ENCODE results near the gene LTBP4.
A peak's percentile ranks its signal among the peaks of the same experiment; 100 is the strongest.

Gene LTBP4

GRCh38 chr19:40594657-40595091 lies 6.5 kb upstream of the LTBP4 start:
- TF ChIP-seq, protein P1, sequence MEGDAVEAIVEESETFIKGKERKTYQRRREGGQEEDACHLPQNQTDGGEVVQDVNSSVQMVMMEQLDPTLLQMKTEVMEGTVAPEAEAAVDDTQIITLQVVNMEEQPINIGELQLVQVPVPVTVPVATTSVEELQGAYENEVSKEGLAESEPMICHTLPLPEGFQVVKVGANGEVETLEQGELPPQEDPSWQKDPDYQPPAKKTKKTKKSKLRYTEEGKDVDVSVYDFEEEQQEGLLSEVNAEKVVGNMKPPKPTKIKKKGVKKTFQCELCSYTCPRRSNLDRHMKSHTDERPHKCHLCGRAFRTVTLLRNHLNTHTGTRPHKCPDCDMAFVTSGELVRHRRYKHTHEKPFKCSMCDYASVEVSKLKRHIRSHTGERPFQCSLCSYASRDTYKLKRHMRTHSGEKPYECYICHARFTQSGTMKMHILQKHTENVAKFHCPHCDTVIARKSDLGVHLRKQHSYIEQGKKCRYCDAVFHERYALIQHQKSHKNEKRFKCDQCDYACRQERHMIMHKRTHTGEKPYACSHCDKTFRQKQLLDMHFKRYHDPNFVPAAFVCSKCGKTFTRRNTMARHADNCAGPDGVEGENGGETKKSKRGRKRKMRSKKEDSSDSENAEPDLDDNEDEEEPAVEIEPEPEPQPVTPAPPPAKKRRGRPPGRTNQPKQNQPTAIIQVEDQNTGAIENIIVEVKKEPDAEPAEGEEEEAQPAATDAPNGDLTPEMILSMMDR (IDR thresholded peaks at IDR 0.05; ENCODE audit: low read depth, low read length, missing control alignments): no peak
- no peak for DNase-seq (ENCODE audit: low read depth)
- in situ Hi-C loops (cut with HindIII; ENCODE audit: low sequenced_read_pairs): loop anchor here (5.0 kb wide), 1 partner anchor 43 kb away; no protein-coding TSS in a partner anchor

GRCh38 chr19:40596608-40597328 lies 4.4 kb upstream of the LTBP4 start:
- TF ChIP-seq, protein P1 (IDR thresholded peaks at IDR 0.05; ENCODE audit: low read depth, low read length, missing control alignments): no peak
- peak overlapping the region; percentile 43 for H3K4me3 ChIP-seq (ENCODE audit: low read depth, low read length)
- in situ Hi-C loops (cut with HindIII; ENCODE audit: low sequenced_read_pairs): loop anchor here (5.0 kb wide), 1 partner anchor 41 kb away; no protein-coding TSS in a partner anchor
- no peak for DNase-seq (ENCODE audit: low read depth)

More at GRCh38 chr19:40594657-40595091, 6.5 kb upstream of the LTBP4 start:
- no peak overlapping the region for H3K4me3 ChIP-seq (ENCODE audit: low read depth, low read length)

DNA sequence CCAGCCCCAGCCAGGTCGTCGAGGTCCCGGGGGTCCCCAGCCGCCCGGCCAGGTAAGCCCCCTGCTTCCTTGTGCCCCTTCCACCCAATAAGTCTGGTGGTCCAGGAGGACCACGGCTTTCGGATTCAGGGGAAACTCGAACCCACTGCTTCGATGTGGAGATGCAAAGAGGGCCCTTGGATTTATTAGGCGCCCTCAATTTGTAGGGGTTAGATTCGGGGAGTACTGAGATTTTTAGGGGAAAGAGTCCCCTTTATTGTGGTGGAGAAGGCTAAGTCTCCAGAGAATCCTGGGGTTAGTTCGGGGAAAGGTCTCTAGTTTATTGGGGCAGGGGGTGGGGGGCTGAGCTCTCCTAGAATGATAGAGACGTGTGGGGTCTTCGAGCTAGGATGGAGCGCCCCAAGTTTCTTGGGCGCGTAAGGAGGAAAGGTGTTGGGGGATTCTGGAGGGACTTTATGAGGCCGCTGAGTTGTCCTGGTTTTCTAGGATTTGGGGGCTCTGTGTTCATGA lies 3.8 kb upstream of the LTBP4 start:
- peak overlapping the region; percentile 43 for H3K4me3 ChIP-seq (ENCODE audit: low read depth, low read length)
- DNase-seq (ENCODE audit: low read depth): no peak
- in situ Hi-C loops (cut with HindIII; ENCODE audit: low sequenced_read_pairs): loop anchor here (5.0 kb wide), 1 partner anchor 40 kb away; no protein-coding TSS in a partner anchor
- TF ChIP-seq, protein P1 (IDR thresholded peaks at IDR 0.05; ENCODE audit: low read depth, low read length, missing control alignments): no peak

DNA sequence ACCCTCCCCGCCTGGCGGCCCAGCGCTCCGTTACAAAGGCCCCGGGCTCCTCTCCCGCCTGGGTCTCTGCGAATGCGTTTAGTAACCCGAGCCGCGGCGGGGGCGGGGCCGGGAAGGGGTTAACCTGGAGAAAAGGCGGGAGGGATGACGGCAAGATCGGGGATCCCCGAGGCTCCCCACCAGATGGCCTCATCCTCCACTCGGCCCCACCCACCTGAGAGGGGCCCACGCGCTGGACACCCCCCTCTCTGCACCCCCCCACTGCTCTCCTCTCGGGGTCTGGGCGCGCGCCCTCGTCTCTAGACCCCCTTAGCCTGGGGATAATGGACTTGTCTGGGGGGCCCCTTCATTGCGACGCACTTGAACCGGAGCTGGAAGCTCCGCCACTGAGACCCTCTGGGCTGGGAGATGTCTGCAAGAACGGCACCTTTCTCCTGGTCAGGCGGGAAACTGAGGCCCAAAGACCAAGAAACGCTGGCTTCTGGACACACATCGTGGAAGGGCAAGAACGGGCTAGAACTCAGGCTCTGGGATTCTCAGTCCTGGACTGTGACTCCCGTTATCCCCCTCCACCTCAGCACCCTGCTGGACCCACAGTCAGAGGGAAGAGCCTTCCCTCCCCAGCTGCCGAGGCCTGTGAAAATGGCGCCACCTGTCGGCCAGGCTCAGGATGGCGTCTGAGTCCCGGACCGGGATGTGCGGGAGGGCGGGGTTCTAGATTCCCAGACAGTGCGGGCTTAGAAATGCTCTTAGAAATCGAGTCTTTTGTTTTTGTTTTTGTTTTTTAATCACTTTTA lies 2.9 kb upstream of the LTBP4 start:
- peak; percentile 72 for DNase-seq (ENCODE audit: low read depth)
- TF ChIP-seq, protein P1 (IDR thresholded peaks at IDR 0.05; ENCODE audit: low read depth, low read length, missing control alignments): peak; percentile 98
- in situ Hi-C loops (cut with HindIII; ENCODE audit: low sequenced_read_pairs): loop anchor here (5.0 kb wide), 1 partner anchor 39 kb away; no protein-coding TSS in a partner anchor
- peak overlapping the region; percentile 43 for H3K4me3 ChIP-seq (ENCODE audit: low read depth, low read length)

DNA sequence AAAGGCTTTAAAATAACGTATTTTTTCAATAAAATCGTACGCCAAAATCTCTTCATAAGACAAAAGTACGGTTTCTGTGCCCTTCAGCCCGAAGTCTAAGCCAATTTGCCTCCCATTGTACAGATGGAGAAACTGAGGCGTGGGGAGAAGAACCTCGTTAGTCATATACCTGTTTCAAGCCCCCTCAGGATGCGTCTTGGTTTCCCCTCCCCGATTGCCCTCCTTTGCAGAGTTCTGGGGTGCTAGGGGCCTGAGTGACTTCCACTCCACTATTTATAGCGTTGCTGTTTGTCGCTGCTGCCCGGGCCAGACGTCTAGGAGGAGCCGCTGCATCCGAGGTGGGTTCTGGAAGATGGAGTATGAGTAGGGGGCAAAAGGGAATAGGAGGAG lies 2.3 kb upstream of the LTBP4 start:
- no peak for DNase-seq (ENCODE audit: low read depth)
- no peak overlapping the region for H3K4me3 ChIP-seq (ENCODE audit: low read depth, low read length)
- in situ Hi-C loops (cut with HindIII; ENCODE audit: low sequenced_read_pairs): loop anchor here (5.0 kb wide), 1 partner anchor 38 kb away; no protein-coding TSS in a partner anchor
- TF ChIP-seq, protein P1 (IDR thresholded peaks at IDR 0.05; ENCODE audit: low read depth, low read length, missing control alignments): no peak

DNA sequence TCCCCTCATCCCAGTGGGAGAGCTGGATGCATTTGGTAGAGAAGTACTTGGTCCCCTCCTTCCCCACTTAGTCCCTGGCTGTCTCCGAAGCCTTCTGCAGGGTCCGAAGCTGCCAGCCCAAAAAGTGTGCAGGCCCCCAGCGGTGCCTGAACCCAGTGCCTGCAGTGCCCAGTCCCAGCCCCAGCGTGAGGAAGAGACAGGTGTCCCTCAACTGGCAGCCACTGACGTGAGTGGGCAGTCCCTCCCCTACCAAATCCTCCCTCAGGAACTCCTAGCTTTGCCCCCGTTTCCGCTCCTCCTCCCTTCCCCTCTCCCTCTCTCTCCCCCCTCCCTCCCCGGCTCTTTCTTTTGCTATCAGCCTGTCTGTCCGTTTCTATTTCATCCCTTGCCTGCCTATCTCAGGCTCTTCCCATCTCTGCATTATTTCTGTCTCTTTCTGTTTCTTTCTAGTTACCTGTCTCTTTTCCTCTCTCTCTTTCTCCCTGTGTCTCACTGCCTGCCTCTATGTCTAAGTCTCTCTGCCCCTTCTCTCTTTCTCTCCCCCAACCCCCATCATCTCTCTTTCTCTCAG lies 1.8 kb upstream of the LTBP4 start:
- no peak for DNase-seq (ENCODE audit: low read depth)
- H3K4me3 ChIP-seq (ENCODE audit: low read depth, low read length): no peak overlapping the region
- TF ChIP-seq, protein P1 (IDR thresholded peaks at IDR 0.05; ENCODE audit: low read depth, low read length, missing control alignments): no peak
- in situ Hi-C loops (cut with HindIII; ENCODE audit: low sequenced_read_pairs): loop anchor here (5.0 kb wide), 1 partner anchor 38 kb away; no protein-coding TSS in a partner anchor
